Stimulated activated CD4-positive, alpha-beta T cell treated with anti-CD3 and anti-CD28 coated beads, Interleukin-12 subunit alpha, Interleukin-12 subunit beta, amount 100 ng/mL, for 24 hours (primary cell): Measurements from ENCODE around the gene PRKACB.
"Not testable (repeated sequence)": the region's sequence is repeated elsewhere in the genome, so short reads cannot be mapped to it uniquely, and the experiment has no call there.

ENCODE experiments used
- DNase-seq, 2 experiments: peaks; one replicate each; pipeline ENCODE4 v3.0.0-alpha.2; 2020; ENCODE audit warnings: low read depth in 2 of 2

The PRKACB gene

DNA sequence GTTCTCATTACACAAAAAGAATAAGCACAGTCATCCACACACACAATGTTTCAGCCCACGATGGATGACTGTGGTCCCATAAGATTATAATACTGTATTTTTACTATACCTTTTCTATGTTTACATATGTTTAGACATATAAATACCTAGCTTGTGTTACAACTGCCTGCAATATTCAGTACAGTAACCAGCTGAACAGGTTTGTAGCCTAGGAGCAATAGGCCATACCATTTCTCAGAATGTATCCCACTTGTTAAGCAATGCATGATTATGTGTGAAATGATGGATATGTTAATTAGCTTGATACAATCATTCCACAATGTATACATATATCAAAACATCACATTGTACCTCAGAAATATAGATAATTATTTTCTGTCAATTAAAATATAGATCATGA is 124.3 kb downstream of the PRKACB start:
- DNase-seq: no peak

DNA sequence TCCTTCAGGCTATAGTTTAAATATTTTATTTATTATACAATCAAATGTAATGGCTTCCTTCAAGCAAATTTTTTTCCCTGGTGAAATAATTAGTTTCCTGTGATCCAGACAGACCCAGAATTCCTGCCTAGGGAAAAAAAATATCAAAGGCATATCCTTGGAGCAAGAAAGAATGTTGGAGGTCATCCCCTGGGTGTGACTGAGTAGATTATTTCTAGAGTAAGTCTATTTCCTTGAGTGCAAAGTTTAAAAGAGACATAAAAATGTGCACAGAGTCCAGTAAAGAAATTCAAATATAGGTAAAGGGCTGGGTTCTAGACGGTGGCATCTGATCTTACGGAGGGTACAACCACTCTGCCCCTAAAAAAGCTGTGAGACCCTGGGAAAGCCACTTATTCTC is 125.2 kb downstream of the PRKACB start:
- no peak for DNase-seq

DNA sequence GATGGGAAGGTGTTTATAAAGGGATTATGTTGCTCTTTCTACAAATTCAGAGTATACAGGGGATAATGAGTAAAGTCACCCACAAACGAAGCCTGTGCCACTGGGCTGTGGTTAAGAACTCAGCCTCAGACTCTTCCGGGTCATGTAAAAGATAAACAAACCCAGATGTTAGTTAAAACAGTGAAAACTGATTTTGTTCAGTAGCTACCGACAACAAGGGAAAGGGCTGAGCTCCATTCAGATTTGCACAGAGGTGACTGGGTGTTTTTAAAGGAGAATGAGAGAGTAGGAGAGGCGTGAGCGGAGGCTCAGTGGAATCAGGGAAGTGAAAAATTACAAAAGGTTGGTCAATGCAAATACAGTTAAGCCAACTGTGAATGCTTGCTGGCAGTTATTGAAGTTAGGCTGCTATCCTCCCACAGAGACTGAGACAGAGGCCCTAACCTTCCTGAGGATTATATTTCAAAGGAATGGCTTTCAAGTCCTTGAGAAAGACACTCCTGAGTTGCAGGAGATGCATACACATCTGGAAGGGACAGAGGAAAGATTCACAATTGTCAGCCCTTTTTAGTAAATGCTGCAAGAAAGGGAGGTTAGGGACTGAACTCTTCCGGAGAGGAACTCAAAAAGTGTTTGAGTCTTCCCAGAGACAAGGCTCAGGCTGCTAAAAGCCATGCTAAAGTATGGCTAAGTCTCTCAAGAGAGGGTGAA is 127.5 kb downstream of the PRKACB start:
- DNase-seq: no peak

DNA sequence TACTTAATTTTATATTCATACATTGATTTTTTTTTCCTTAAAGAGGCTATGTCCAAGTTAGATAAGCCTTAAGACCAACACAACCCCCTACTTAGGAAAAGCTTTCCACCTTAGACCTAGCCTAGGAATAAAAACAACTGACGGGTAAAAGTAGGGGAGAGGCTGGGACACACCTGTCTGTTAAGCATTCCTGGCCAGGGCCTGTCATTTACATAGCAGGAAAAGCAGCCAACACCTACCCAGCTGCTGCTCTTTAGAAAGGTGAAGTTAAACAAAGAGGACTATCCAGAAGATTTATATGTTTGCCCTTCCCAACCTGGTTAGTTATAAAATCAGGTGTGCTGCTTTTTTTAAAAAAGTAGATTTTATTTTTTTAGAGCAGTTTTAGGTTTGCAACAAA is 128.3 kb downstream of the PRKACB start:
- no peak for DNase-seq

DNA sequence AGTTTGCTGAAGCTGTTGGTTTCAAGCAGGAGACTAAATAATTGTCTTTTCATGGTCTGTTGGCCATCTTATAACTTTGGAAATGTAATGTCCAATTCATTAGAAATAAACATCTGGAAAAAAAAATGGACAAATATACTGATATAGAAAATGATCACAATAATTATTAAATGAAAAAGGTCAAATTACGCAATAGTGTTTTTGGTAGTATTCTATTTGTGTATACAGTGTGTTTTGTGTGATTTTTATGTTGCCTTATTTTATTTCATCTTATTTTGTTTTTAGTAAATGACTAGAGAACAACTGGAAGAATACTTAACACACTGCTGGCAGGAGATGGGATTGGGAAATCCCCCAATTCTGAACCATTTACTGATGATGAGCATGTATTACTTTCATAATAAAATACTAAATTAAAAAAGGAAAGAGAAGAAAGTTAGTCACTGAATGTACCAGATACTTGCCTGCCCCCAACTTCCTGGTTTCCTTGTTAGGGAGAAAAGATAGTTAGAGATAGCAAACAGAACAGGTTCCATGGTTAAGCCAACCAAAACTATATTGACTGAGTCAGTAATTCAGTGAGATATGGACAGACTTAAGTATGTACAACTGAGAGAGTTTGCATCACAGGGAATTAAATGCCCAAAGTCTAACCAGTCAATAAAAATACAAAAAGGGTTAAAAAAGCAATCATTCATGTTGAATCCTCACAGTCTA is 133.4 kb downstream of the PRKACB start:
- DNase-seq: no peak

DNA sequence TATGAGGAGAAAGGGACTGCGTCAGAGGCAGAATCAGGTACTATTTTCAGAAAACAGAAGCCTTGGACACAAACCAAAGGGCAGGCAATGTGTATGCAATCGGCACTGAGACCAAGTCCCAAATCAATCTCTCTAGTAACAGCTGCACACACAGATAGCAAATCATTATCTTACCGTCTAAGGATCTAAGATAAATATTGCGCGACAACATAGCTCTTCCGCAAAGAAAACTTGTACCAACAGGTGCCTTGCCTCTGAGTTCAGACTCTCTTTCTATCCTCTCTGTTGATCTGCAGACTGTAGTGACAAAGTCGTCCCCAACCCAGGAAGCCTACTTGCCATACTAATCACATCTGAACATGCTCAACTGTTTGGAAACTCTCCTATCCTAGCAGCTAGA is 134.8 kb downstream of the PRKACB start:
- DNase-seq: no peak

DNA sequence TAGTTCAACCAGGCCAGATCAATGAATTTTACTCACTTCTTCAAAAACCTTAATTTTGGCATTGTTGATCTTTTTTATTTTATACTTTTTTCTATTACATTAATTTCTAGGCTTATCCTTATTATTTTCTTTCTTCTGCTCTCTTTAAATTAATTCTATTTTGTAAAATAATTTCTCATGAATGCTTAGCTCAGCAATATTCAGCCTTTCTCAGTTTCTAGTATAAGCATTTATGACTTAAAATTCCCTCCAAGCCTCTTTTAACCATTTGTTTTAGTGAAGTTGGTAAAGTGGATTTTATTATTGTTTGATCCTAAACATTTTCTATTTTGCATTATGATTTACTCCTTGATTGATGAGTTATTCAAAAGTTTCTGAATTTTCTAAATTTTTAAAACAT is 136.8 kb downstream of the PRKACB start:
- no peak for DNase-seq

DNA sequence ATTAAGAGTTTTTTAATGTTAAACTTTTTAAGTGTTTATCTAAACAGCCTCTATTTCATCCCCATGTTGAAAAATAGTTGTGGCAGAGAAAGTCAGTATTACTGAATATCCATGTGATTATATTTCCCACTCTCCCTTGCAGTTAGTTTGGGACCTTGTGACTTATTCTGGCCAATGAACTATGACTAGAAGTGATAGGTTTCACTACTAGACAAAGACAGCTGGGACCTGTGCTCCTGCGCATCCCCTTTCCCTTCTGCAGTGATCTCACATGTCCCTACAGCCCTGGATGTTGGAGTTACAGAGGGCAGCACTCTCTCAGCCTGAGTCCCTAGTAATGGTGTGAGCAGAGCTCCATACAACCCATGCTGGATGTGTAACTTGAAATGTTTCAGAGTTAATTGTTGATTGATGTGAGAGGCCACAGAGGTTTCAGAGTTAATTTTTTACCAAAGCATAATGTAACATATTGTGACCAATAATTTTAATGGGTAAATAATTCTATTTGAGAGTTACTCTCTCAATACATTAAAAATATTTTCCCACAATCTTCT is 138.8 kb downstream of the PRKACB start:
- no peak for DNase-seq

DNA sequence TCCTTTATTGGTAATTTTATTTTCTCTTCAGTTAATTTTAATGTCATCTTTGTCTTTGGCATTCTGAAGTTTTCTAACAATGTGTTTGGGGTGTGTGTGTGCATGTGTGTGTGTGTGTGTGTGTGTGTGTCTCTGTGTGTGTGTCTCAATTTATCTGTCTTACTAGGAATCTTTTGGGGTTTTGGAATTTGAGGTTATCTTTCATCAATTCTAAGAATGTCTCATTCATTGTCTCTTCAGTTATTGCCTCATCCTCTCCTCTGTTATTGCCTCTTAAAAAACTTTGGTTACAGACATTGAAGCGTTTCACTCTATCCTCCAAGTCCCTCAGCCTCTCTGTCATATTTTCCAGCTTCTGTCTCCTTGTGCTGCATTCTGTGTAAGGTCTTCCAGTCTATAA is 139.3 kb downstream of the PRKACB start:
- DNase-seq: no peak

DNA sequence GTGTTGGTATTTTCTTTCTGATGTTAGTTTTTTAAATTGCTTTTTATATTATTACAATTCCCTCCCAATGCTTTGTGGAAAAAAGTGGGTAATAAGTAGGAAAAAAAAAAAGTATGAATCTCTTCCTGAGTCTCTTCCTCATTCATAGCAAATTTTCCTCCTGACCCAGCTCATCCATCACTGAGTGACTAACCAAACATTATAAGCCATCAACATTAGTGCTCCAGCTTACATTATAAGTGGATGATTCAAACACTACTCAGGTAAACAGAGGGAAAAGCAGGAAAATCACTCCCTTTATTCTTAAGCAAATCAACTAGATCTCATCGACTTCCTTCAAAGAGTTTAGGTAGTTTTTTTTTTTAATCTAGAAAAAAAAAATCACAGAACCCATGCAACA is 142.0 kb downstream of the PRKACB start:
- no peak for DNase-seq

DNA sequence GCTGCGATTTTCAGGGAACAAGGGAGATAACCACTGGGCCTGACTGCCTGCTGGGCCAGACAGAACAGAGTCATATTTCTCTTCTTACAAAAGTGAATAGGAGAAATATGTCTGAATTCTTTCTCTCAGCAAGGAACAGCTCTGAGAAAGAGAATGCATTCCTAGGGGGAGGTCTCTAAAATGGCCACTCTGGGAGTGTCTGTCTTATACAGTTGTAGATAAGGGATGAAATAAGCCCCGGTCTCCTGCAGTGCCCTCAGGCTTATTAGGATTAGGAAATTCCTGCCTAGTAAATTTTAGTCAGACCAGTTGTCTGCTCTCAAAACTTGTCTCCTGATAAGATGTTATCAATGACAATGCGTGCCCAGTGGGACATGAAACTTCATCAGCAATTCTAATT is 143.3 kb downstream of the PRKACB start:
- not testable (repeated sequence) for DNase-seq
